H1 (cell line): Measurements from ENCODE around the gene PARD3. TPM values are rescaled to one million over a fixed set of nuclear protein-coding genes. Genes with fewer than 3 reads are reported as not detected.

Source experiments
- CTCF ChIA-PET: fragments of 300-600 bp; sonication (Branson Sonifier 250); formaldehyde crosslinking; loops from one replicate; lab custom pipeline; 2021; ENCODE audit not compliant: partially characterized antibody; lab: Charles Lee
- POLR2A ChIA-PET: fragments of 300-600 bp; sonication (Branson Sonifier 250); formaldehyde crosslinking; loops from one replicate; lab custom pipeline; 2021; ENCODE audit warnings: inconsistent platforms; ENCODE audit not compliant: partially characterized antibody; lab: Charles Lee
- DNase-seq, 2 experiments: peaks; one replicate each; pipeline versions ENCODE4 v3.0.0 to v3.0.0-alpha.2; 2010 to 2022; ENCODE audit warnings: low spot score in 2 of 2, low read depth in 1 of 2, mixed read lengths in 1 of 2
- FAIRE-seq: peaks from 2 replicates; lab custom pipeline; 2011; peaks lifted over from hg19 to GRCh38; lab: Jason Lieb, UNC
- H2AFZ ChIP-seq: 2 replicates; pipeline ENCODE4 v1.8.1; 2012; ENCODE audit warnings: low read length, inconsistent platforms
- H2AK5ac ChIP-seq: 2 replicates; pipeline ENCODE4 v1.6.1; 2013; ENCODE audit warnings: low read depth, low read length
- H2BK120ac ChIP-seq: replicated peaks from 2 replicates; pipeline ENCODE3; 2013; ENCODE audit warnings: low read depth, low read length, inconsistent platforms
- H2BK12ac ChIP-seq: 2 replicates; pipeline ENCODE4 v1.6.1; 2013; ENCODE audit warnings: low read depth, low read length
- H2BK15ac ChIP-seq: 2 replicates; pipeline ENCODE4 v1.6.1; 2013; ENCODE audit warnings: low read length
- H2BK20ac ChIP-seq: 2 replicates; pipeline ENCODE4 v1.6.1; 2013; ENCODE audit warnings: low read length
- H2BK5ac ChIP-seq: 2 replicates; pipeline ENCODE4 v1.6.1; 2013; ENCODE audit warnings: low read depth, low read length
- H3K14ac ChIP-seq: 2 replicates; pipeline ENCODE4 v1.6.1; 2013; ENCODE audit warnings: inconsistent platforms; ENCODE audit not compliant: insufficient read length
- H3K18ac ChIP-seq: 2 replicates; pipeline ENCODE4 v1.6.1; 2013; ENCODE audit warnings: low read length; ENCODE audit errors: extremely low read depth
- H3K23ac ChIP-seq: 2 replicates; pipeline ENCODE4 v1.6.1; 2013; ENCODE audit warnings: inconsistent platforms; ENCODE audit not compliant: insufficient read length
- H3K23me2 ChIP-seq: 2 replicates; pipeline ENCODE4 v1.6.1; 2013; ENCODE audit warnings: low read depth, low read length
- H3K27ac ChIP-seq: 2 replicates; pipeline ENCODE4 v1.6.1; 2011; ENCODE audit warnings: low read depth, low read length, inconsistent platforms
- H3K27me3 ChIP-seq, 4 experiments: replicated peaks in 1 of 4; 1 replicate in 1 of 4; 2 replicates in 3 of 4; pipeline versions ENCODE4 v1.6.1 to v1.8.1; 2011 to 2013; ENCODE audit warnings: low read length in 3 of 4, mild to moderate bottlenecking in 3 of 4, inconsistent platforms in 2 of 4, mixed read lengths in 2 of 4, moderate library complexity in 1 of 4; ENCODE audit not compliant: control insufficient read depth in 3 of 4, insufficient read depth in 3 of 4; ENCODE audit errors: extremely low read depth in 1 of 4
- H3K36me3 ChIP-seq, 4 experiments: 2 replicates each; pipeline versions ENCODE4 v1.6.1 to v1.8.1; 2011 to 2013; ENCODE audit warnings: mild to moderate bottlenecking in 4 of 4, low read length in 3 of 4, moderate library complexity in 2 of 4, control low read depth in 1 of 4, inconsistent platforms in 1 of 4; ENCODE audit not compliant: insufficient read depth in 4 of 4, control insufficient read depth in 2 of 4
- H3K4ac ChIP-seq: replicated peaks from 2 replicates; pipeline ENCODE3; 2013; ENCODE audit warnings: low read length, low read depth, mixed read lengths, inconsistent platforms; ENCODE audit not compliant: insufficient read length
- H3K4me1 ChIP-seq, 4 experiments: replicated peaks in 1 of 4; 1 replicate in 1 of 4; 2 replicates in 3 of 4; pipeline versions ENCODE4 v1.6.1 to v1.8.1; 2011 to 2013; ENCODE audit warnings: low read length in 3 of 4, inconsistent platforms in 2 of 4, mixed read lengths in 1 of 4; ENCODE audit not compliant: insufficient read depth in 4 of 4, control insufficient read depth in 3 of 4
- H3K4me2 ChIP-seq, 2 experiments: 2 replicates each; pipeline versions ENCODE4 v1.6.1 to v1.8.1; 2011 to 2013; ENCODE audit warnings: low read depth in 2 of 2, low read length in 2 of 2, control low read depth in 1 of 2, inconsistent platforms in 1 of 2, mild to moderate bottlenecking in 1 of 2; ENCODE audit not compliant: insufficient read depth in 1 of 2
- H3K4me3 ChIP-seq, 4 experiments: fragments of 200-600, 300-600 bp in 1 of 4; sonication (generic), shearing (Covaris generic), sonication (Bioruptor Twin) in 1 of 4; 2 replicates each; pipeline versions ENCODE4 v1.5.1 to v1.8.1; 2011 to 2016; ENCODE audit warnings: low read length in 4 of 4, low read depth in 3 of 4, control low read depth in 2 of 4, inconsistent platforms in 2 of 4, mild to moderate bottlenecking in 2 of 4, mixed read lengths in 1 of 4, moderate library complexity in 1 of 4; ENCODE audit not compliant: insufficient read depth in 2 of 4; ENCODE audit errors: extremely low read depth in 1 of 4
- H3K56ac ChIP-seq: replicated peaks from 2 replicates; pipeline ENCODE3; 2013; ENCODE audit warnings: low read depth, mild to moderate bottlenecking, mixed read lengths, low read length, inconsistent platforms; ENCODE audit not compliant: insufficient read length
- H3K79me1 ChIP-seq: 2 replicates; pipeline ENCODE4 v1.6.1; 2013; ENCODE audit warnings: low read depth, low read length, control low read depth
- H3K79me2 ChIP-seq, 2 experiments: 2 replicates each; pipeline versions ENCODE4 v1.6.1 to v1.8.1; 2012 to 2013; ENCODE audit warnings: low read length in 2 of 2, mild to moderate bottlenecking in 2 of 2, inconsistent platforms in 1 of 2; ENCODE audit not compliant: insufficient read depth in 2 of 2, control insufficient read depth in 1 of 2
- H3K9ac ChIP-seq, 4 experiments: replicated peaks in 1 of 4; 1 replicate in 1 of 4; 2 replicates in 3 of 4; pipeline versions ENCODE4 v1.6.1 to v1.8.1; 2011 to 2013; ENCODE audit warnings: low read depth in 3 of 4, low read length in 3 of 4, control low read depth in 2 of 4, mild to moderate bottlenecking in 2 of 4, moderate library complexity in 2 of 4, inconsistent platforms in 1 of 4; ENCODE audit errors: extremely low read depth in 1 of 4
- H3K9me3 ChIP-seq, 2 experiments: 2 replicates each; pipeline versions ENCODE4 v1.6.1 to v1.8.1; 2012 to 2013; ENCODE audit warnings: mild to moderate bottlenecking in 2 of 2, moderate library complexity in 2 of 2, control low read depth in 1 of 2, inconsistent platforms in 1 of 2, low read depth in 1 of 2, low read length in 1 of 2, mixed read lengths in 1 of 2; ENCODE audit not compliant: insufficient read depth in 2 of 2
- H4K20me1 ChIP-seq, 2 experiments: replicated peaks in 1 of 2; 2 replicates each; pipeline versions ENCODE3 to v1.8.1; 2011 to 2013; ENCODE audit warnings: inconsistent platforms in 2 of 2, low read length in 2 of 2, mild to moderate bottlenecking in 1 of 2; ENCODE audit not compliant: insufficient read depth in 2 of 2, control insufficient read depth in 1 of 2
- H4K5ac ChIP-seq: 2 replicates; pipeline ENCODE4 v1.6.1; 2013; ENCODE audit warnings: low read length, low read depth, mixed read lengths, inconsistent platforms; ENCODE audit not compliant: insufficient read length
- H4K8ac ChIP-seq: 2 replicates; pipeline ENCODE4 v1.8.0; 2013; ENCODE audit warnings: mild to moderate bottlenecking, moderate library complexity, low read length, inconsistent platforms; ENCODE audit not compliant: insufficient read depth; ENCODE audit errors: extremely low read depth
- H4K91ac ChIP-seq: replicated peaks from 2 replicates; pipeline ENCODE3; 2013; ENCODE audit warnings: low read length, mixed read lengths, inconsistent platforms; ENCODE audit not compliant: insufficient read length
- ASH2L ChIP-seq: fragments of 200-600, 300-600 bp; sonication (generic); IDR thresholded peaks from one replicate; pipeline ENCODE4 v1.7.1; 2017; ENCODE audit warnings: low read length
- BCL11A ChIP-seq, 2 experiments: IDR thresholded peaks; one replicate each; pipeline ENCODE4 v1.6.1; 2011; ENCODE audit warnings: low read depth in 2 of 2, low read length in 2 of 2, mild to moderate bottlenecking in 2 of 2
- BRCA1 ChIP-seq: IDR thresholded peaks from 2 replicates; pipeline ENCODE4 v1.6.1; 2012; ENCODE audit warnings: low read depth, low read length, improper control_type of control experiment
- CBX8 ChIP-seq: fragments of 300-800, 300-1000 bp; sonication (generic); IDR thresholded peaks from 2 replicates; pipeline ENCODE4 v1.7.1; 2016; ENCODE audit warnings: low read depth, low read length, borderline replicate concordance
- PHF8 ChIP-seq: fragments of 200-600 bp; sonication (generic); conservative IDR thresholded peaks from 2 replicates; pipeline ENCODE4 v1.7.1; 2012; ENCODE audit warnings: low read depth, mild to moderate bottlenecking, inconsistent platforms, low read length, moderate library complexity
- RNF2 ChIP-seq: fragments of 200-900, 300-1000 bp; sonication (generic); IDR thresholded peaks from 2 replicates; pipeline ENCODE4 v1.7.1; 2016; ENCODE audit warnings: borderline replicate concordance, low read depth, mild to moderate bottlenecking, antibody characterized with exemption, low read length; ENCODE audit not compliant: poor library complexity, severe bottlenecking; ENCODE audit errors: missing control alignments
- SIN3A ChIP-seq, 2 experiments: IDR thresholded peaks in 1 of 2; conservative IDR thresholded peaks in 1 of 2; 2 replicates each; pipeline ENCODE4 v1.6.1; 2011 to 2012; ENCODE audit warnings: low read length in 2 of 2, improper control_type of control experiment in 1 of 2, low read depth in 1 of 2, mild to moderate bottlenecking in 1 of 2
- SIX5 ChIP-seq: IDR thresholded peaks from 2 replicates; pipeline ENCODE4 v1.6.1; 2011; ENCODE audit warnings: mild to moderate bottlenecking, low read depth, low read length
- WGBS, 2 experiments: shearing (Covaris generic) in 1 of 2; methylation state at CpG; one replicate each; pipeline versions ENCODE4 v1.1.6 to v1.1.7; 2013 to 2015; ENCODE audit warnings: low lambda C conversion rate in 2 of 2, mixed read lengths in 2 of 2, inconsistent platforms in 1 of 2, low coverage in 1 of 2, missing lambda C conversion rate in 1 of 2; ENCODE audit not compliant: insufficient replicate concordance in 2 of 2, insufficient coverage in 1 of 2, insufficient read length in 1 of 2; ENCODE audit errors: extremely low coverage in 1 of 2, missing lambda C conversion rate in 1 of 2; 5-methylcytosine and 5-hydroxymethylcytosine counted together
- polyA plus RNA-seq, 7 experiments: library from polyadenylated mRNA; depleted of rRNA in 3 of 7; stranded (reverse) in 5 of 7; unstranded in 2 of 7; fragments of >200 nt in 5 of 7; fragments of 200-250 nt in 2 of 7; gene quantifications; 1 replicate in 5 of 7; 2 replicates in 1 of 7; 4 replicates in 1 of 7; pipeline versions ENCODE4 v1.2.1 to v1.2.3, GENCODE V29; 2011 to 2013; ENCODE audit warnings: missing spikeins in 2 of 7, mixed read lengths in 2 of 7
- total RNA-seq: library from RNA; stranded (reverse); fragmentation: NEBNext Ultra II Directional; extraction: Animal tissue kit (Norgen Biotek cat#: 25700); gene quantifications from 2 replicates; pipeline ENCODE4 v1.2.1, GENCODE V29; 2021
- TF ChIP-seq, protein P1 (sequence below), 3 experiments: IDR thresholded peaks; 1 replicate in 2 of 3; 2 replicates in 1 of 3; pipeline versions ENCODE4 v1.5.1 to v1.6.1; 2011; ENCODE audit warnings: low read length in 3 of 3, mild to moderate bottlenecking in 3 of 3, inconsistent platforms in 2 of 3, low read depth in 1 of 3, moderate library complexity in 1 of 3; ENCODE audit not compliant: insufficient read depth in 1 of 3; ENCODE audit errors: control extremely low read depth in 1 of 3
- TF ChIP-seq, protein P2 (sequence below): IDR thresholded peaks from 2 replicates; pipeline ENCODE4 v1.6.1; 2012; ENCODE audit warnings: inconsistent platforms

The PARD3 gene
- total and polyA plus RNA-seq, 2 of the 8 experiments (the other 6 are each of a cell fraction or from before 2014, with no cell fraction given) = 19.7 to 49.1 TPM

DNA sequence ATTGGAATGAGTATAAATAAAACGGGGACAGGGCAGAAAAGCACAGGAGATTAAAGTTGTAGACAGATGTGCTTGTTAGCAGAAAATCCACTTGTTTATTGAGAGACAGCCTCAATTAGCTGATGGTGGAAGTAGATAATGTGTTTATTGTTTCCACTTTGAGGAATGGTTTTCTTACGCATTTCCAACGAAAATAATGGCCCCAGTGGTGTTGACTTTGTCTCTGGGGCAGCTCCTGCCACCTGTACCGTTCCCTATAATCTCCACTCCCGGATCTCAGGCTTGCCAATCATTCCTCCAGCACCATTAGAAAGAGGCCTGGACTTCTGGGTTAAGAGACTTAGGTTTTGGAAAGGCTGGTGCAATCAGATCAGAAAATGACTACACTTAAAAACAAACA is 638.7 kb downstream of the PARD3 start:
- Histone ChIP-seq H3K18ac (no peak overlapping the region), H3K4me3 (no peak overlapping the region), H3K27ac (no peak overlapping the region), H2AFZ (no peak overlapping the region), H2BK15ac (no peak overlapping the region), H3K79me2 (no peaks in the 10 kb centered on the region), H2BK5ac (no peak overlapping the region), H3K23ac (no peak overlapping the region), H4K8ac (no peak overlapping the region), H3K9me3 (no peaks in the 10 kb centered on the region), H2AK5ac (no peak overlapping the region), H4K5ac (no peak overlapping the region), H3K9ac (no peak overlapping the region), H3K79me1 (no peaks in the 10 kb centered on the region), H3K14ac (no peak overlapping the region), H3K36me3 (no peaks in the 10 kb centered on the region), H3K4me1 (peaks cover 4 to 24% (median 16%) of the 10 kb centered on the region in 4 experiments; a peak in 6 of 7 replicates), H3K56ac (no peak overlapping the region), H3K4ac (no peak overlapping the region), H2BK120ac (no peak overlapping the region), H2BK20ac (no peak overlapping the region), H3K23me2 (no peaks in the 10 kb centered on the region), H2BK12ac (no peak overlapping the region; the same call in 1 of the 2 replicates), H4K20me1 (no peaks in the 10 kb centered on the region), H3K27me3 (no peaks in the 10 kb centered on the region), H3K4me2 (no peak overlapping the region), H4K91ac (no peak overlapping the region)
- 80% methylated on average over 5 of the region's 5 CpGs; no CpG with 5 or more reads in 1 of the 2 experiments for WGBS, 2 experiments
- FAIRE-seq = no peak
- no peak for DNase-seq
- POLR2A ChIA-PET = no interaction called here
- CTCF ChIA-PET = interaction anchor here (0.7 kb wide), 1 partner anchor 32 kb away, joined by 3 read pairs; no protein-coding TSS in a partner anchor
- TF ChIP-seq PHF8 = no peak
- TF ChIP-seq, protein P1, sequence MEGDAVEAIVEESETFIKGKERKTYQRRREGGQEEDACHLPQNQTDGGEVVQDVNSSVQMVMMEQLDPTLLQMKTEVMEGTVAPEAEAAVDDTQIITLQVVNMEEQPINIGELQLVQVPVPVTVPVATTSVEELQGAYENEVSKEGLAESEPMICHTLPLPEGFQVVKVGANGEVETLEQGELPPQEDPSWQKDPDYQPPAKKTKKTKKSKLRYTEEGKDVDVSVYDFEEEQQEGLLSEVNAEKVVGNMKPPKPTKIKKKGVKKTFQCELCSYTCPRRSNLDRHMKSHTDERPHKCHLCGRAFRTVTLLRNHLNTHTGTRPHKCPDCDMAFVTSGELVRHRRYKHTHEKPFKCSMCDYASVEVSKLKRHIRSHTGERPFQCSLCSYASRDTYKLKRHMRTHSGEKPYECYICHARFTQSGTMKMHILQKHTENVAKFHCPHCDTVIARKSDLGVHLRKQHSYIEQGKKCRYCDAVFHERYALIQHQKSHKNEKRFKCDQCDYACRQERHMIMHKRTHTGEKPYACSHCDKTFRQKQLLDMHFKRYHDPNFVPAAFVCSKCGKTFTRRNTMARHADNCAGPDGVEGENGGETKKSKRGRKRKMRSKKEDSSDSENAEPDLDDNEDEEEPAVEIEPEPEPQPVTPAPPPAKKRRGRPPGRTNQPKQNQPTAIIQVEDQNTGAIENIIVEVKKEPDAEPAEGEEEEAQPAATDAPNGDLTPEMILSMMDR (IDR thresholded peaks at IDR 0.05; ENCODE audit: control extremely low read depth in 1 of 3, insufficient read depth in 1 of 3, low read depth in 1 of 3, low read length in 3 of 3) = no peak
- TF ChIP-seq BCL11A (IDR thresholded peaks at IDR 0.05; ENCODE audit: low read depth in 2 of 2, low read length in 2 of 2) = no peak
- TF ChIP-seq, protein P2, sequence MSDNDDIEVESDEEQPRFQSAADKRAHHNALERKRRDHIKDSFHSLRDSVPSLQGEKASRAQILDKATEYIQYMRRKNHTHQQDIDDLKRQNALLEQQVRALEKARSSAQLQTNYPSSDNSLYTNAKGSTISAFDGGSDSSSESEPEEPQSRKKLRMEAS = no peak
- TF ChIP-seq CBX8 = no peak
- TF ChIP-seq BRCA1 = no peak
- TF ChIP-seq RNF2 = no peak
- no peak for TF ChIP-seq ASH2L
- no peak for TF ChIP-seq SIN3A (conservative IDR thresholded peaks at IDR 0.05 in 1 of 2, IDR thresholded peaks at IDR 0.05 in 1 of 2; ENCODE audit: low read depth in 1 of 2, low read length in 2 of 2)
- TF ChIP-seq SIX5 = no peak
